H1 (cell line): Measurements from ENCODE around the gene SSX2IP. TPM values are rescaled to one million over a fixed set of nuclear protein-coding genes. Genes with fewer than 3 reads are reported as not detected.

ENCODE experiments used
- CTCF ChIA-PET: fragments of 300-600 bp; sonication (Branson Sonifier 250); formaldehyde crosslinking; loops from one replicate; lab custom pipeline; 2021; ENCODE audit not compliant: partially characterized antibody; lab: Charles Lee
- POLR2A ChIA-PET: fragments of 300-600 bp; sonication (Branson Sonifier 250); formaldehyde crosslinking; loops from one replicate; lab custom pipeline; 2021; ENCODE audit warnings: inconsistent platforms; ENCODE audit not compliant: partially characterized antibody; lab: Charles Lee
- DNase-seq, 2 experiments: peaks; one replicate each; pipeline versions ENCODE4 v3.0.0 to v3.0.0-alpha.2; 2010 to 2022; ENCODE audit warnings: low spot score in 2 of 2, low read depth in 1 of 2, mixed read lengths in 1 of 2
- FAIRE-seq: peaks from 2 replicates; lab custom pipeline; 2011; peaks lifted over from hg19 to GRCh38; lab: Jason Lieb, UNC
- H2AFZ ChIP-seq: 2 replicates; pipeline ENCODE4 v1.8.1; 2012; ENCODE audit warnings: low read length, inconsistent platforms
- H2AK5ac ChIP-seq: 2 replicates; pipeline ENCODE4 v1.6.1; 2013; ENCODE audit warnings: low read depth, low read length
- H2BK120ac ChIP-seq: replicated peaks from 2 replicates; pipeline ENCODE3; 2013; ENCODE audit warnings: low read depth, low read length, inconsistent platforms
- H2BK12ac ChIP-seq: 2 replicates; pipeline ENCODE4 v1.6.1; 2013; ENCODE audit warnings: low read depth, low read length
- H2BK15ac ChIP-seq: 2 replicates; pipeline ENCODE4 v1.6.1; 2013; ENCODE audit warnings: low read length
- H2BK20ac ChIP-seq: 2 replicates; pipeline ENCODE4 v1.6.1; 2013; ENCODE audit warnings: low read length
- H2BK5ac ChIP-seq: 2 replicates; pipeline ENCODE4 v1.6.1; 2013; ENCODE audit warnings: low read depth, low read length
- H3K14ac ChIP-seq: 2 replicates; pipeline ENCODE4 v1.6.1; 2013; ENCODE audit warnings: inconsistent platforms; ENCODE audit not compliant: insufficient read length
- H3K18ac ChIP-seq: 2 replicates; pipeline ENCODE4 v1.6.1; 2013; ENCODE audit warnings: low read length; ENCODE audit errors: extremely low read depth
- H3K23ac ChIP-seq: 2 replicates; pipeline ENCODE4 v1.6.1; 2013; ENCODE audit warnings: inconsistent platforms; ENCODE audit not compliant: insufficient read length
- H3K23me2 ChIP-seq: 2 replicates; pipeline ENCODE4 v1.6.1; 2013; ENCODE audit warnings: low read depth, low read length
- H3K27ac ChIP-seq: 2 replicates; pipeline ENCODE4 v1.6.1; 2011; ENCODE audit warnings: low read depth, low read length, inconsistent platforms
- H3K27me3 ChIP-seq, 4 experiments: replicated peaks in 1 of 4; 1 replicate in 1 of 4; 2 replicates in 3 of 4; pipeline versions ENCODE4 v1.6.1 to v1.8.1; 2011 to 2013; ENCODE audit warnings: low read length in 3 of 4, mild to moderate bottlenecking in 3 of 4, inconsistent platforms in 2 of 4, mixed read lengths in 2 of 4, moderate library complexity in 1 of 4; ENCODE audit not compliant: control insufficient read depth in 3 of 4, insufficient read depth in 3 of 4; ENCODE audit errors: extremely low read depth in 1 of 4
- H3K36me3 ChIP-seq, 4 experiments: 2 replicates each; pipeline versions ENCODE4 v1.6.1 to v1.8.1; 2011 to 2013; ENCODE audit warnings: mild to moderate bottlenecking in 4 of 4, low read length in 3 of 4, moderate library complexity in 2 of 4, control low read depth in 1 of 4, inconsistent platforms in 1 of 4; ENCODE audit not compliant: insufficient read depth in 4 of 4, control insufficient read depth in 2 of 4
- H3K4ac ChIP-seq: replicated peaks from 2 replicates; pipeline ENCODE3; 2013; ENCODE audit warnings: low read length, low read depth, mixed read lengths, inconsistent platforms; ENCODE audit not compliant: insufficient read length
- H3K4me1 ChIP-seq, 4 experiments: replicated peaks in 1 of 4; 1 replicate in 1 of 4; 2 replicates in 3 of 4; pipeline versions ENCODE4 v1.6.1 to v1.8.1; 2011 to 2013; ENCODE audit warnings: low read length in 3 of 4, inconsistent platforms in 2 of 4, mixed read lengths in 1 of 4; ENCODE audit not compliant: insufficient read depth in 4 of 4, control insufficient read depth in 3 of 4
- H3K4me2 ChIP-seq, 2 experiments: 2 replicates each; pipeline versions ENCODE4 v1.6.1 to v1.8.1; 2011 to 2013; ENCODE audit warnings: low read depth in 2 of 2, low read length in 2 of 2, control low read depth in 1 of 2, inconsistent platforms in 1 of 2, mild to moderate bottlenecking in 1 of 2; ENCODE audit not compliant: insufficient read depth in 1 of 2
- H3K4me3 ChIP-seq, 4 experiments: fragments of 200-600, 300-600 bp in 1 of 4; sonication (generic), shearing (Covaris generic), sonication (Bioruptor Twin) in 1 of 4; 2 replicates each; pipeline versions ENCODE4 v1.5.1 to v1.8.1; 2011 to 2016; ENCODE audit warnings: low read length in 4 of 4, low read depth in 3 of 4, control low read depth in 2 of 4, inconsistent platforms in 2 of 4, mild to moderate bottlenecking in 2 of 4, mixed read lengths in 1 of 4, moderate library complexity in 1 of 4; ENCODE audit not compliant: insufficient read depth in 2 of 4; ENCODE audit errors: extremely low read depth in 1 of 4
- H3K56ac ChIP-seq: replicated peaks from 2 replicates; pipeline ENCODE3; 2013; ENCODE audit warnings: low read depth, mild to moderate bottlenecking, mixed read lengths, low read length, inconsistent platforms; ENCODE audit not compliant: insufficient read length
- H3K79me1 ChIP-seq: 2 replicates; pipeline ENCODE4 v1.6.1; 2013; ENCODE audit warnings: low read depth, low read length, control low read depth
- H3K79me2 ChIP-seq, 2 experiments: 2 replicates each; pipeline versions ENCODE4 v1.6.1 to v1.8.1; 2012 to 2013; ENCODE audit warnings: low read length in 2 of 2, mild to moderate bottlenecking in 2 of 2, inconsistent platforms in 1 of 2; ENCODE audit not compliant: insufficient read depth in 2 of 2, control insufficient read depth in 1 of 2
- H3K9ac ChIP-seq, 4 experiments: replicated peaks in 1 of 4; 1 replicate in 1 of 4; 2 replicates in 3 of 4; pipeline versions ENCODE4 v1.6.1 to v1.8.1; 2011 to 2013; ENCODE audit warnings: low read depth in 3 of 4, low read length in 3 of 4, control low read depth in 2 of 4, mild to moderate bottlenecking in 2 of 4, moderate library complexity in 2 of 4, inconsistent platforms in 1 of 4; ENCODE audit errors: extremely low read depth in 1 of 4
- H3K9me3 ChIP-seq, 2 experiments: 2 replicates each; pipeline versions ENCODE4 v1.6.1 to v1.8.1; 2012 to 2013; ENCODE audit warnings: mild to moderate bottlenecking in 2 of 2, moderate library complexity in 2 of 2, control low read depth in 1 of 2, inconsistent platforms in 1 of 2, low read depth in 1 of 2, low read length in 1 of 2, mixed read lengths in 1 of 2; ENCODE audit not compliant: insufficient read depth in 2 of 2
- H4K20me1 ChIP-seq, 2 experiments: replicated peaks in 1 of 2; 2 replicates each; pipeline versions ENCODE3 to v1.8.1; 2011 to 2013; ENCODE audit warnings: inconsistent platforms in 2 of 2, low read length in 2 of 2, mild to moderate bottlenecking in 1 of 2; ENCODE audit not compliant: insufficient read depth in 2 of 2, control insufficient read depth in 1 of 2
- H4K5ac ChIP-seq: 2 replicates; pipeline ENCODE4 v1.6.1; 2013; ENCODE audit warnings: low read length, low read depth, mixed read lengths, inconsistent platforms; ENCODE audit not compliant: insufficient read length
- H4K8ac ChIP-seq: 2 replicates; pipeline ENCODE4 v1.8.0; 2013; ENCODE audit warnings: mild to moderate bottlenecking, moderate library complexity, low read length, inconsistent platforms; ENCODE audit not compliant: insufficient read depth; ENCODE audit errors: extremely low read depth
- H4K91ac ChIP-seq: replicated peaks from 2 replicates; pipeline ENCODE3; 2013; ENCODE audit warnings: low read length, mixed read lengths, inconsistent platforms; ENCODE audit not compliant: insufficient read length
- ATF3 ChIP-seq: IDR thresholded peaks from 2 replicates; pipeline ENCODE4 v1.6.1; 2011; ENCODE audit warnings: low read depth, mild to moderate bottlenecking, low read length; ENCODE audit not compliant: insufficient read depth
- CHD2 ChIP-seq: IDR thresholded peaks from 2 replicates; pipeline ENCODE4 v1.6.1; 2012; ENCODE audit warnings: low read length, improper control_type of control experiment
- EZH2 ChIP-seq: fragments of 200-600 bp; sonication (generic); IDR thresholded peaks from 2 replicates; pipeline ENCODE4 v1.7.1; 2012; ENCODE audit warnings: low read depth, mild to moderate bottlenecking, moderate library complexity, low read length, inconsistent platforms; ENCODE audit not compliant: severe bottlenecking
- GABPA ChIP-seq: IDR thresholded peaks from 2 replicates; pipeline ENCODE4 v1.6.1; 2011; ENCODE audit warnings: mild to moderate bottlenecking, low read length, moderate library complexity, borderline replicate concordance; ENCODE audit not compliant: insufficient read depth
- MAX ChIP-seq: IDR thresholded peaks from 2 replicates; pipeline ENCODE4 v1.6.1; 2012; ENCODE audit warnings: inconsistent platforms
- POLR2AphosphoS5 ChIP-seq: IDR thresholded peaks from 2 replicates; pipeline ENCODE4 v1.6.1; 2011; ENCODE audit warnings: low read depth, low read length
- POU5F1 ChIP-seq: IDR thresholded peaks from 2 replicates; pipeline ENCODE4 v1.6.1; 2011; ENCODE audit warnings: low read depth, mild to moderate bottlenecking, low read length, moderate library complexity
- RNF2 ChIP-seq: fragments of 200-900, 300-1000 bp; sonication (generic); IDR thresholded peaks from 2 replicates; pipeline ENCODE4 v1.7.1; 2016; ENCODE audit warnings: borderline replicate concordance, low read depth, mild to moderate bottlenecking, antibody characterized with exemption, low read length; ENCODE audit not compliant: poor library complexity, severe bottlenecking; ENCODE audit errors: missing control alignments
- SIN3A ChIP-seq, 2 experiments: IDR thresholded peaks in 1 of 2; conservative IDR thresholded peaks in 1 of 2; 2 replicates each; pipeline ENCODE4 v1.6.1; 2011 to 2012; ENCODE audit warnings: low read length in 2 of 2, improper control_type of control experiment in 1 of 2, low read depth in 1 of 2, mild to moderate bottlenecking in 1 of 2
- SP1 ChIP-seq: IDR thresholded peaks from 2 replicates; pipeline ENCODE4 v1.6.1; 2011; ENCODE audit warnings: low read depth, low read length
- TEAD4 ChIP-seq: IDR thresholded peaks from 2 replicates; pipeline ENCODE4 v1.6.1; 2012; ENCODE audit warnings: low read depth, low read length, inconsistent platforms, mixed read lengths
- WGBS, 2 experiments: shearing (Covaris generic) in 1 of 2; methylation state at CpG; one replicate each; pipeline versions ENCODE4 v1.1.6 to v1.1.7; 2013 to 2015; ENCODE audit warnings: low lambda C conversion rate in 2 of 2, mixed read lengths in 2 of 2, inconsistent platforms in 1 of 2, low coverage in 1 of 2, missing lambda C conversion rate in 1 of 2; ENCODE audit not compliant: insufficient replicate concordance in 2 of 2, insufficient coverage in 1 of 2, insufficient read length in 1 of 2; ENCODE audit errors: extremely low coverage in 1 of 2, missing lambda C conversion rate in 1 of 2; 5-methylcytosine and 5-hydroxymethylcytosine counted together
- polyA plus RNA-seq, 7 experiments: library from polyadenylated mRNA; depleted of rRNA in 3 of 7; stranded (reverse) in 5 of 7; unstranded in 2 of 7; fragments of >200 nt in 5 of 7; fragments of 200-250 nt in 2 of 7; gene quantifications; 1 replicate in 5 of 7; 2 replicates in 1 of 7; 4 replicates in 1 of 7; pipeline versions ENCODE4 v1.2.1 to v1.2.3, GENCODE V29; 2011 to 2013; ENCODE audit warnings: missing spikeins in 2 of 7, mixed read lengths in 2 of 7
- total RNA-seq: library from RNA; stranded (reverse); fragmentation: NEBNext Ultra II Directional; extraction: Animal tissue kit (Norgen Biotek cat#: 25700); gene quantifications from 2 replicates; pipeline ENCODE4 v1.2.1, GENCODE V29; 2021

The SSX2IP gene
- total and polyA plus RNA-seq, 2 of the 8 experiments (the other 6 are each of a cell fraction or from before 2014, with no cell fraction given), result 4.0 to 31.3 TPM

GRCh38 chr1:84675631-84676030, 14.6 kb downstream of the SSX2IP start:
- FAIRE-seq, result peak; percentile 28
- CTCF ChIA-PET, result interaction anchor here (0.8 to 5.5 kb wide), 4 partner anchors 8 to 49 kb away, joined by 3 to 23 read pairs (median 4); no protein-coding TSS in a partner anchor
- H3K27ac ChIP-seq, result no peak overlapping the region
- TF ChIP-seq RNF2, result no peak
- no peak for TF ChIP-seq TEAD4
- TF ChIP-seq EZH2, result no peak
- no peak for TF ChIP-seq CHD2
- TF ChIP-seq SIN3A (conservative IDR thresholded peaks at IDR 0.05 in 1 of 2, IDR thresholded peaks at IDR 0.05 in 1 of 2; ENCODE audit: low read depth in 1 of 2, low read length in 2 of 2), result no peak
- TF ChIP-seq MAX, result no peak
- TF ChIP-seq SP1, result no peak
- TF ChIP-seq GABPA, result no peak
- TF ChIP-seq ATF3, result no peak
- no peak for TF ChIP-seq POU5F1
- no peak for TF ChIP-seq POLR2AphosphoS5

More at GRCh38 chr1:84675631-84676030, 14.6 kb downstream of the SSX2IP start:
- no peak overlapping the region for H3K9ac ChIP-seq
- no peak overlapping the region for H2BK12ac ChIP-seq
- H3K4me1 ChIP-seq, result peaks cover 0 to 18% (median 8%) of the 10 kb centered on the region in 4 experiments; a peak in 4 of 7 replicates
- H4K20me1 ChIP-seq, result no peaks in the 10 kb centered on the region
- no peak overlapping the region for H2BK15ac ChIP-seq
- no peak overlapping the region for H3K18ac ChIP-seq
- no peak overlapping the region for H3K23ac ChIP-seq
- H3K14ac ChIP-seq, result no peak overlapping the region
- H3K79me1 ChIP-seq, result peaks cover 3% of the 10 kb centered on the region; the same call in 1 of the 2 replicates
- WGBS, 2 experiments, result 44% methylated on average over 4 of the region's 4 CpGs; no CpG with 5 or more reads in 1 of the 2 experiments
- POLR2A ChIA-PET, result interaction anchor here (0.6 to 5.5 kb wide), 3 partner anchors 12 to 808 kb away, joined by 3 to 33 read pairs (median 3); no protein-coding TSS in a partner anchor
- H3K4me3 ChIP-seq, result peak overlapping the region in 1 of 4 experiments; percentile 21; a peak in 2 of 8 replicates
- no peaks in the 10 kb centered on the region for H3K27me3 ChIP-seq
- H2BK5ac ChIP-seq, result peak overlapping the region; percentile 15; the same call in 1 of the 2 replicates
- no peak overlapping the region for H4K8ac ChIP-seq
- H3K4me2 ChIP-seq, result peak overlapping the region; percentile 31 to 59; a peak in 3 of 4 replicates
- H3K36me3 ChIP-seq, result no peaks in the 10 kb centered on the region
- DNase-seq, result no peak
- no peak overlapping the region for H4K5ac ChIP-seq
- H3K4ac ChIP-seq, result no peak overlapping the region
- no peak overlapping the region for H4K91ac ChIP-seq
- H2AK5ac ChIP-seq, result no peak overlapping the region
- no peak overlapping the region for H2AFZ ChIP-seq
- no peak overlapping the region for H2BK120ac ChIP-seq
- H3K79me2 ChIP-seq, result peaks cover 0 to 87% of the 10 kb centered on the region in 2 experiments; a peak in 3 of 4 replicates
- H3K56ac ChIP-seq, result no peak overlapping the region
- no peaks in the 10 kb centered on the region for H3K23me2 ChIP-seq
- H3K9me3 ChIP-seq, result no peaks in the 10 kb centered on the region; a peak in 1 of 4 replicates
- no peak overlapping the region for H2BK20ac ChIP-seq
